Activated naive CD4-positive, alpha-beta T cell treated with anti-CD3 and anti-CD28 coated beads for 36 hours (primary cell): Measurements from ENCODE around the gene MEIKIN. TPM values are rescaled to one million over a fixed set of nuclear protein-coding genes. Genes with fewer than 3 reads are reported as not detected.

ENCODE experiments used
- CTCF ChIA-PET: fragments of 350-600 bp; sonication (Branson Sonifier 250); formaldehyde crosslinking; loops from one replicate; lab custom pipeline; 2021; ENCODE audit warnings: antibody characterized with exemption; lab: Charles Lee
- DNase-seq: peaks from one replicate; pipeline ENCODE4 v3.0.0-alpha.2; 2020
- H3K27ac Mint-ChIP-seq: one replicate; pipeline ENCODE4 v1.8.0; 2021; ENCODE audit warnings: mild to moderate bottlenecking, mixed read lengths
- H3K27me3 Mint-ChIP-seq: one replicate; pipeline ENCODE4 v1.8.0; 2021; ENCODE audit warnings: low read depth, mixed read lengths
- H3K36me3 Mint-ChIP-seq: one replicate; pipeline ENCODE4 v1.8.0; 2021; ENCODE audit warnings: low read depth, mixed read lengths
- H3K4me1 Mint-ChIP-seq: one replicate; pipeline ENCODE4 v1.8.0; 2021; ENCODE audit warnings: low read depth, mixed read lengths
- H3K4me3 Mint-ChIP-seq: one replicate; pipeline ENCODE4 v1.8.0; 2021; ENCODE audit warnings: mild to moderate bottlenecking, moderate library complexity, mixed read lengths
- H3K9me3 Mint-ChIP-seq: one replicate; pipeline ENCODE4 v1.8.0; 2021; ENCODE audit warnings: mixed read lengths
- intact Hi-C: fragments of 100-400 bp; cut with micrococcal nuclease; formaldehyde crosslinking; loops from one replicate; pipeline ENCODE4 v1.15.1; 2023
- total RNA-seq, 2 experiments: library from RNA; stranded (reverse); gene quantifications; one replicate each; pipeline ENCODE4 v1.2.3, GENCODE V29; 2021

The MEIKIN gene
- total RNA-seq = 1 to 10 TPM; 1.4 to 1.9 TPM

GRCh38 chr5:131945551-131946168 lies at the start of gene MEIKIN:
Gene MEIKIN (minus strand): TSS chr5:131945663. CDS start chr5:131945505, 158 bp downstream.
- no peaks in the 10 kb centered on the region for H3K9me3 Mint-ChIP-seq
- intact Hi-C loops = no loop called here
- no peaks in the 10 kb centered on the region for H3K36me3 Mint-ChIP-seq
- CTCF ChIA-PET = no interaction called here
- H3K27ac Mint-ChIP-seq = peak within 1 kb of the TSS; percentile 8
- H3K4me1 Mint-ChIP-seq = no peaks in the 10 kb centered on the region
- peak within 1 kb of the TSS; percentile 10 for H3K4me3 Mint-ChIP-seq
- DNase-seq = no peak
- H3K27me3 Mint-ChIP-seq = no peaks in the 10 kb centered on the region

- DNase-seq = no peak
- no peaks in the 10 kb centered on the region for H3K9me3 Mint-ChIP-seq
- no peaks in the 10 kb centered on the region for H3K27me3 Mint-ChIP-seq
- intact Hi-C loops = no loop called here
- no peaks in the 10 kb centered on the region for H3K36me3 Mint-ChIP-seq
- H3K4me3 Mint-ChIP-seq = no peak overlapping the region
- CTCF ChIA-PET = interaction anchor here (4.0 kb wide), 1 partner anchor 12 kb away, joined by 18 read pairs; no protein-coding TSS in a partner anchor
- H3K27ac Mint-ChIP-seq = no peak overlapping the region
- peaks cover 19% of the 10 kb centered on the region for H3K4me1 Mint-ChIP-seq
Measured at GRCh38 chr5:131994533-131995226, 49.2 kb upstream of the MEIKIN start.

DNA sequence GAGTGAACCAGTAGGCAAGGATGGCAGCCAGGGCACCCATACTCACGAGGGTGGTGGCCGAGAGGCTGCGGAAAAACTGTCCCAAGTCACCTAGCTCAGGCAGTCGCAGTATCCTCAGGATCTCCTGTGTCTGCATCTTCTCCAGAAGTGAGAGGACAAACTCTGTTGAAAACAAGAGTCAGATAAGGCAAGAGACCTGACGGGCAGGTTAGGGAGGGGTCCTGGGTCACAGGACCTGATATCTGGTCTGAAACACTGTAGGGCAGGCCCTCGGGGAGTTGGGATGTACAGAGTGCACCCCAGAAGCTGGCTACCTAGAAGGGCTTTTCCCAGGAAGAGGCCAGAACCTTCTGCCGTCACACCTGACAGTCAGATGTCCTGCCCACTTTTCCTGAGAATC lies 48.6 kb upstream of the MEIKIN start:
- CTCF ChIA-PET = interaction anchor here (4.0 kb wide), 1 partner anchor 13 kb away, joined by 18 read pairs; no protein-coding TSS in a partner anchor
- intact Hi-C loops = no loop called here
- Mint-ChIP-seq H3K36me3 (no peaks in the 10 kb centered on the region), H3K27ac (no peak overlapping the region), H3K9me3 (no peaks in the 10 kb centered on the region), H3K27me3 (no peaks in the 10 kb centered on the region), H3K4me3 (no peak overlapping the region), H3K4me1 (peaks cover 14% of the 10 kb centered on the region)
- DNase-seq = no peak

DNA sequence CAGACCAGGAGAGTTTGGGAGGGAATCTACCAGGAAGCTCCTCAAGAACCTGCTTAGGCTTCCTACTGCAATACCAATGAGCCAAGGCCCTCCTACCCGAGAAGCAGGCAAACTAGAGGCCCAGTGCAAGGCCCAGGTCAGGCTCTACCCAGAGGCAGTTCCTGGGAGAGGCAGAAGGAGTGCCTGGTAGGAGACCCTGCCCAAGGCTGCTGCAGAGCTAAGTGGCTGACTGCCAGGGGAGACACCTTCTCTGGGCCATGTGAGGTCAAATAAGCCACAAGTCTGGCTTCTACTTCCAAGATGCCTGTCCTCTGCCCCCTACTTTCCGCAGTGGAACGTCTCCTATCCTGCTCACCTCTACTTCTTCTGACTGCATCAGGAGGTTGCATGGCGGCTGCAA lies 48.2 kb upstream of the MEIKIN start:
- Mint-ChIP-seq H3K36me3 (no peaks in the 10 kb centered on the region), H3K27me3 (no peaks in the 10 kb centered on the region), H3K27ac (no peak overlapping the region), H3K4me3 (no peak overlapping the region), H3K4me1 (peaks cover 10% of the 10 kb centered on the region), H3K9me3 (no peaks in the 10 kb centered on the region)
- intact Hi-C loops = no loop called here
- no peak for DNase-seq
- CTCF ChIA-PET = interaction anchor here (4.0 kb wide), 1 partner anchor 13 kb away, joined by 18 read pairs; no protein-coding TSS in a partner anchor

- H3K27me3 Mint-ChIP-seq = no peaks in the 10 kb centered on the region
- no peaks in the 10 kb centered on the region for H3K9me3 Mint-ChIP-seq
- H3K36me3 Mint-ChIP-seq = no peaks in the 10 kb centered on the region
- intact Hi-C loops = no loop called here
- no peak overlapping the region for H3K27ac Mint-ChIP-seq
- peaks cover 7% of the 10 kb centered on the region for H3K4me1 Mint-ChIP-seq
- H3K4me3 Mint-ChIP-seq = no peak overlapping the region
- CTCF ChIA-PET = no interaction called here
- DNase-seq = no peak
Measured at GRCh38 chr5:131992370-131992769, 46.9 kb upstream of the MEIKIN start.

DNA sequence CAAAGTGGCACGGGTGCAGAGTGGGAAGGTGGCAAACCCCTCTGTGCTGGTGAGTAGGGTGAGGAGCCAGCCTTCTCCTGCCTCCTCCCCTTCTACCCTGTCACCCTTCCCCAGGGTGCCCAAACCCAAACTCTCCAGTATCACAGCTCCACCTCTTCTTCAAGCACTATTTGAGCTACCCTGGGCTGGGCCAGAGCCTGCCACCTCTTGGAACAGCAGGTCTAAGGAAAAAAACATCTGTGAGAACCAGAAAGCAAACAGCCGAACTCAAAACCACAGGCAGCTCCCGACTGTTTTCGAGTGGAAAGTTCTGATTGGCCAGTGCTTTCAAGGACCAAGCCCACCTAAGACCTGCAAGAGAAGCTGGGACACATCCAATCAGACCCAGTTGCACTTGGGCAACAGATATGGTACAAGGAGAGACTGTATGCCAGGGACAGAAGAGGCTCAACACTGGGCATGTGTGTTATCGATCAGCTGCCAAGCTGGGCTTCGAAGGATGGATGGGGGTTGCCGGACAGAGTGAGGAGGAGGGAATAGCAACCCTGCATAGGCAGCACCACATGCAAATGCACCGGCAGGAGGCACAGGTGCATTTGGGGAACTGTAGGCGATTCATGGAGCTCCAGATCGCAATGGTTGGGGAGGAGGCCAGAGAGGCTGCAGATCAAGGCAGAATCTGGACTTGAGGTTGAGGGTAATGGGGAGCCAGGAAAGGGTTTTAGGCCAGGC lies 46.3 kb upstream of the MEIKIN start:
- no peak overlapping the region for H3K4me3 Mint-ChIP-seq
- CTCF ChIA-PET = interaction anchor here (0.5 kb wide), 1 partner anchor 573 kb away, joined by 3 read pairs; no protein-coding TSS in a partner anchor
- H3K27me3 Mint-ChIP-seq = no peaks in the 10 kb centered on the region
- no peak overlapping the region for H3K27ac Mint-ChIP-seq
- intact Hi-C loops = no loop called here
- peaks cover 4% of the 10 kb centered on the region for H3K4me1 Mint-ChIP-seq
- H3K9me3 Mint-ChIP-seq = no peaks in the 10 kb centered on the region
- H3K36me3 Mint-ChIP-seq = no peaks in the 10 kb centered on the region
- no peak for DNase-seq

GRCh38 chr5:131990716-131991115 lies 45.3 kb upstream of the MEIKIN start:
- Mint-ChIP-seq H3K4me1 (no peaks in the 10 kb centered on the region), H3K36me3 (no peaks in the 10 kb centered on the region), H3K27ac (no peak overlapping the region), H3K4me3 (no peak overlapping the region), H3K27me3 (no peaks in the 10 kb centered on the region), H3K9me3 (no peaks in the 10 kb centered on the region)
- intact Hi-C loops = no loop called here
- no peak for DNase-seq
- CTCF ChIA-PET = no interaction called here

DNA sequence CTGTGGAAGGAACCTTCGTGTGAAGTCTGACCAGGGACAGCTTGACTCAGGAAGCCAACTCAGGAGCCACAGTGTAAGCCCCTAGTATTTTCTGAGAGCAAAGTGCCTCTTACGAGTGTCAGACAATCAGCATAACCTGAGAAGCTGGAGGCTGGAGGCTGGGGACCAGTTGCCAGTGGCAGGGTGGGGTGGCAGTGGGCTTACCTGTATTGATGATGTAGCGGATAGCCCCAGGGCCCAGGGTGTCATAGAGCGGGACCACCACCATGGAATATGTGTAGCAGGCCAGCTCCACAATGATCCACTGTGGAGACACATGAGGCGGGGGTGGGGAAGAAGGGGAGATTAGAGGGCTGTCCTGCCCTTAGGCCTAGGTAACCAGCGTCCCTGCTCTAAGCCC lies 43.1 kb upstream of the MEIKIN start:
- no peak overlapping the region for H3K4me3 Mint-ChIP-seq
- CTCF ChIA-PET = no interaction called here
- H3K4me1 Mint-ChIP-seq = no peaks in the 10 kb centered on the region
- no peaks in the 10 kb centered on the region for H3K36me3 Mint-ChIP-seq
- intact Hi-C loops = no loop called here
- H3K27ac Mint-ChIP-seq = no peak overlapping the region
- no peak for DNase-seq
- no peaks in the 10 kb centered on the region for H3K9me3 Mint-ChIP-seq
- no peaks in the 10 kb centered on the region for H3K27me3 Mint-ChIP-seq

- Mint-ChIP-seq H3K27me3 (no peaks in the 10 kb centered on the region), H3K36me3 (no peaks in the 10 kb centered on the region), H3K4me1 (no peaks in the 10 kb centered on the region), H3K4me3 (no peak overlapping the region), H3K27ac (no peak overlapping the region), H3K9me3 (no peaks in the 10 kb centered on the region)
- intact Hi-C loops = no loop called here
- DNase-seq = no peak
- CTCF ChIA-PET = no interaction called here
Measured at GRCh38 chr5:131987251-131987650, 41.8 kb upstream of the MEIKIN start.

DNA sequence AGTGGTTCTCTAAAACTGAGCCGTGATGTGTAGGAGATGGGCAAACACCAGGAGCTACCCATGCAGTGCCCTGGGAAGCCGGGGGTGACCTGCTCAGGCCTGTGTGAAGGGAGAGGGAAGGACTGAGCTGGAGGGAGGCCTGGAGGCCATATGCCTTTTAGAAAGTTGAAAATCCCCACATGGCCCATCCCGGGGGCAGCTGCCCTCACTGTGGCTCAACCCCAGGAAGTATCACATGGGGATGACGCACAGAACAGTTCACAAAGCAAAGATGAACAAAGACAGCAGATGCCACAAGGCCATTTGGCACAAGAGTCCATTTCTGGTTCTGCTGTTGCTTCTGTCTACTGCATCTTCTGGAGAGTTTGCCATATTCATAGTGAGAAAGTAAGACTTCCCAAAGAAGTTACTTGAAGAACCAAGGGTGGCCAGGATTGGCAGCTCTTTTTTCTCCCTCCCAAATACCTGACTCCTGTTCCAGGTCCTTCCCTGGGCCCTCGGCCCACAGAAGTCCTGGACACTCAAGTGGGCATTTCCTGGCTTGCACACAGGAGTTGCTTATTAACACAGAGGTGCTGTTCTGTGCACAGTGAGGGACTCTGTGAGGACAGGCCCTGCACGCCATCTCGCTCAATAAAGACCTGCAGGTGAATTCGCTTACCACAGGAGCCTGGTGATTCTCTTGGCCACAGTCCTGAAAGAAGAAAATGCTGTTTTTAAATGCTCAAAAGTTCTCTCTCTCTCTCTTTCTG lies 40.9 kb upstream of the MEIKIN start:
- intact Hi-C loops = no loop called here
- H3K27ac Mint-ChIP-seq = no peak overlapping the region
- H3K4me1 Mint-ChIP-seq = no peaks in the 10 kb centered on the region
- H3K36me3 Mint-ChIP-seq = no peaks in the 10 kb centered on the region
- CTCF ChIA-PET = no interaction called here
- no peaks in the 10 kb centered on the region for H3K27me3 Mint-ChIP-seq
- H3K4me3 Mint-ChIP-seq = no peak overlapping the region
- H3K9me3 Mint-ChIP-seq = no peaks in the 10 kb centered on the region
- DNase-seq = no peak

DNA sequence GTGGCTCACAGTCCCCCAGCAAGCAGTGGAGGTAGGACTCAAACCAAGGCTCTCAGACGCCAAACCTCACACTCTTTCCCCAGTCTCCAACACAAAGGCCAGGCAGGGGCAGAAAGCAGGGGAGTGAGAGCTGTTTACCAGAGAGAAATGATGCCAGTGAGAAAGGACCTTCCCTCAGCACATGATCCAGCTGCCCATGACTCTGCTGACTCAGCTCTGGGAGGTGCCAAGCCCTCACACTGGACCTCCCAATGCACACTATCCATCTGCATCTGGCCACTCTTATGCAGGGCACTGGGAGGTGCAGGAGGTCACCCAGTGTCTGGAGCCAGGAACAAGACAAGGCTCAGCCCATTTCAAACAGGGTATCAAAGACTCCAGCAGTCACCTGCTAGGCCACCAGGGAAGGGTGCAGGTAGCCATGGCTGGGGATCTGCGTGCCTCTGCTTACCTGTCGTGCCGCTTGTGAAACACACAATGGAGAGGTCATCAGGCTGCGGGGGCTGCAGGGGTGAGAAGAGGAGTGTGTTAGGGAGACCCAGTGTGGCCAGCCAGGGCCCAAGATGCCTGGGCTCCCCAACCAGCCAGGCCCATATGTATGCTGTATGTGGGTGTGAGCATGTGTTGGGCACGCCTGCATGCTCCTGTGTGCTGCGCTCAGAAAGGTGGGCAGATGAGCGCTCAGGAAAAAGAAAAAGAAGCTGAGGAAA lies 39.6 kb upstream of the MEIKIN start:
- no peak for DNase-seq
- CTCF ChIA-PET = no interaction called here
- H3K27ac Mint-ChIP-seq = no peak overlapping the region
- no peak overlapping the region for H3K4me3 Mint-ChIP-seq
- H3K4me1 Mint-ChIP-seq = no peaks in the 10 kb centered on the region
- H3K36me3 Mint-ChIP-seq = no peaks in the 10 kb centered on the region
- intact Hi-C loops = no loop called here
- no peaks in the 10 kb centered on the region for H3K27me3 Mint-ChIP-seq
- H3K9me3 Mint-ChIP-seq = no peaks in the 10 kb centered on the region
